Measurements from ENCODE around the gene IL17RE. TPM values are rescaled to one million over a fixed set of nuclear protein-coding genes. Genes with fewer than 3 reads are reported as not detected.
"Not testable (repeated sequence)": the region's sequence is repeated elsewhere in the genome, so short reads cannot be mapped to it uniquely, and the experiment has no call there.

Gene IL17RE
- total RNA-seq, 1 experiment from 2014 or later = 0.06 TPM

- DNase-seq (ENCODE audit: low read depth) = no peak
Measured at GRCh38 chr3:9879830-9880549, 22.7 kb upstream of the IL17RE start, which contains the start of gene CIDEC. CIDEC (minus strand) TSS chr3:9880253; CDS start chr3:9878486, 1,767 bp downstream.

GRCh38 chr3:9881441-9881840, 21.2 kb upstream of the IL17RE start:
- no peak for DNase-seq (ENCODE audit: low read depth)

GRCh38 chr3:9883706-9884554, 18.7 kb upstream of the IL17RE start:
- no peak for DNase-seq (ENCODE audit: low read depth)

GRCh38 chr3:9884555-9885165, 18.0 kb upstream of the IL17RE start:
- peak; percentile 68 for DNase-seq (ENCODE audit: low read depth)

GRCh38 chr3:9886328-9886727, 16.3 kb upstream of the IL17RE start:
- no peak for DNase-seq (ENCODE audit: low read depth)

GRCh38 chr3:9887480-9887879, 15.2 kb upstream of the IL17RE start:
- DNase-seq (ENCODE audit: low read depth) = no peak

GRCh38 chr3:9888540-9888939, 14.1 kb upstream of the IL17RE start:
- DNase-seq (ENCODE audit: low read depth) = no peak

GRCh38 chr3:9889405-9889804, 13.2 kb upstream of the IL17RE start:
- no peak for DNase-seq (ENCODE audit: low read depth)

GRCh38 chr3:9890249-9891071, 12.2 kb upstream of the IL17RE start, which contains the start of gene JAGN1:
JAGN1 (plus strand) TSS chr3:9890610; CDS start chr3:9890723, 113 bp downstream.
- DNase-seq (ENCODE audit: low read depth) = peak; percentile 86

GRCh38 chr3:9891072-9891622, 11.5 kb upstream of the IL17RE start:
- no peak for DNase-seq (ENCODE audit: low read depth)

GRCh38 chr3:9893739-9894138, 8.9 kb upstream of the IL17RE start:
- no peak for DNase-seq (ENCODE audit: low read depth)

- not testable (repeated sequence) for DNase-seq (ENCODE audit: low read depth)
Measured at GRCh38 chr3:9895715-9896114, 6.9 kb upstream of the IL17RE start.

- not testable (repeated sequence) for DNase-seq (ENCODE audit: low read depth)
Measured at GRCh38 chr3:9896755-9897407, 5.8 kb upstream of the IL17RE start.

GRCh38 chr3:9897408-9898372, 5.0 kb upstream of the IL17RE start:
- peak; percentile 25 for DNase-seq (ENCODE audit: low read depth)

GRCh38 chr3:9898467-9899241, 4.0 kb upstream of the IL17RE start:
- no peak for DNase-seq (ENCODE audit: low read depth)

- DNase-seq (ENCODE audit: low read depth) = no peak
Measured at GRCh38 chr3:9899289-9899791, 3.3 kb upstream of the IL17RE start.

GRCh38 chr3:9900965-9901415, 1.7 kb upstream of the IL17RE start:
- DNase-seq (ENCODE audit: low read depth) = not testable (repeated sequence)

- DNase-seq (ENCODE audit: low read depth) = peak; percentile 42
Measured at GRCh38 chr3:9901967-9902366, 681 bp upstream of the IL17RE start.

Data from Daoy (cell line).